WTC11 (cell line): ENCODE results near the gene ZBTB44. TPM values are rescaled to one million over a fixed set of nuclear protein-coding genes. Genes with fewer than 3 reads are reported as not detected.

Source experiments
- ATAC-seq: fragments of 200-7000 bp; cut with Tn5 transposase; 2 replicates; pipeline ENCODE4 v1.10.0; 2021; ENCODE audit warnings: mild to moderate bottlenecking, moderate library complexity
- CTCF ChIA-PET: fragments of 300-600 bp; sonication (Branson Sonifier 250); formaldehyde crosslinking; loops from one replicate; lab custom pipeline; 2021; ENCODE audit warnings: antibody characterized with exemption; lab: Charles Lee
- POLR2A ChIA-PET: fragments of 350-600 bp; sonication (Branson Sonifier 250); formaldehyde crosslinking; loops from one replicate; lab custom pipeline; 2021; ENCODE audit warnings: antibody characterized with exemption; lab: Charles Lee
- DNase-seq: peaks from one replicate; pipeline ENCODE4 v3.0.0; 2021; ENCODE audit warnings: low spot score
- H3K27ac Mint-ChIP-seq: 2 replicates; pipeline ENCODE4 v1.8.0; 2021; ENCODE audit warnings: mixed read lengths
- H3K27me3 Mint-ChIP-seq: 2 replicates; pipeline ENCODE4 v1.8.0; 2021; ENCODE audit warnings: low read depth, mild to moderate bottlenecking, moderate library complexity, mixed read lengths
- H3K36me3 Mint-ChIP-seq: 2 replicates; pipeline ENCODE4 v1.8.0; 2021; ENCODE audit warnings: mixed read lengths
- H3K4me1 Mint-ChIP-seq: 2 replicates; pipeline ENCODE4 v1.8.0; 2022; ENCODE audit warnings: mixed read lengths
- H3K4me3 Mint-ChIP-seq: 2 replicates; pipeline ENCODE4 v1.8.0; 2021; ENCODE audit warnings: mild to moderate bottlenecking, moderate library complexity, mixed read lengths
- H3K9me3 Mint-ChIP-seq: 2 replicates; pipeline ENCODE4 v1.8.0; 2021; ENCODE audit warnings: mixed read lengths
- AR ChIP-seq: fragments of 250-450 bp; sonication (Bioruptor Pico); IDR thresholded peaks from 2 replicates; pipeline ENCODE4 v1.9.0; 2021; ENCODE audit warnings: mild to moderate bottlenecking
- ATF1 ChIP-seq: sonication (generic); formaldehyde crosslinking; IDR thresholded peaks from 2 replicates; pipeline ENCODE4 v1.8.1; 2023; ENCODE audit warnings: mild to moderate bottlenecking, moderate library complexity, missing genetic modification reagents
- ATF6 ChIP-seq: sonication (generic); formaldehyde crosslinking; IDR thresholded peaks from 2 replicates; pipeline ENCODE4 v1.8.1; 2023; ENCODE audit warnings: mild to moderate bottlenecking, missing genetic modification reagents
- CREM ChIP-seq: sonication (generic); formaldehyde crosslinking; IDR thresholded peaks from 2 replicates; pipeline ENCODE4 v1.8.1; 2022; ENCODE audit warnings: mild to moderate bottlenecking, missing genetic modification reagents, moderate library complexity
- ELF4 ChIP-seq: sonication (generic); formaldehyde crosslinking; IDR thresholded peaks from 2 replicates; pipeline ENCODE4 v1.8.1; 2022; ENCODE audit warnings: low read depth, mild to moderate bottlenecking, moderate library complexity, missing genetic modification reagents
- EMX1 ChIP-seq: fragments of 250-450 bp; sonication (Bioruptor Pico); IDR thresholded peaks from 2 replicates; pipeline ENCODE4 v1.8.0; 2021; ENCODE audit warnings: mild to moderate bottlenecking
- FOXK1 ChIP-seq: sonication (generic); formaldehyde crosslinking; IDR thresholded peaks from 2 replicates; pipeline ENCODE4 v1.8.0; 2022; ENCODE audit warnings: mild to moderate bottlenecking, moderate library complexity, missing genetic modification reagents
- GABPB1 ChIP-seq: sonication (generic); formaldehyde crosslinking; IDR thresholded peaks from 2 replicates; pipeline ENCODE4 v1.8.1; 2023; ENCODE audit warnings: mild to moderate bottlenecking, missing genetic modification reagents
- IRF2 ChIP-seq: sonication (generic); formaldehyde crosslinking; IDR thresholded peaks from 2 replicates; pipeline ENCODE4 v1.8.0; 2022; ENCODE audit warnings: low read depth, missing genetic modification reagents, borderline replicate concordance
- MXD4 ChIP-seq: fragments of 250-450 bp; sonication (Bioruptor Pico); IDR thresholded peaks from 2 replicates; pipeline ENCODE4 v1.8.0; 2021; ENCODE audit warnings: mild to moderate bottlenecking, moderate library complexity, borderline replicate concordance
- NR3C1 ChIP-seq: sonication (generic); formaldehyde crosslinking; conservative IDR thresholded peaks from 2 replicates; pipeline ENCODE4 v1.8.1; 2023; ENCODE audit warnings: low read depth, mild to moderate bottlenecking, missing genetic modification reagents
- OVOL2 ChIP-seq: fragments of 250-450 bp; sonication (Bioruptor Pico); IDR thresholded peaks from 2 replicates; pipeline ENCODE4 v1.9.0; 2021; ENCODE audit warnings: mild to moderate bottlenecking, borderline replicate concordance
- TP53 ChIP-seq: sonication (generic); formaldehyde crosslinking; IDR thresholded peaks from 2 replicates; pipeline ENCODE4 v1.8.1; 2023; ENCODE audit warnings: mild to moderate bottlenecking, missing genetic modification reagents
- ZBTB21 ChIP-seq: sonication (generic); formaldehyde crosslinking; IDR thresholded peaks from 2 replicates; pipeline ENCODE4 v1.8.1; 2023; ENCODE audit warnings: mild to moderate bottlenecking, missing genetic modification reagents, borderline replicate concordance
- ZNF138 ChIP-seq: sonication (generic); formaldehyde crosslinking; conservative IDR thresholded peaks from 2 replicates; pipeline ENCODE4 v1.8.1; 2022; ENCODE audit warnings: mild to moderate bottlenecking, moderate library complexity, missing genetic modification reagents
- ZNF219 ChIP-seq: sonication (generic); formaldehyde crosslinking; IDR thresholded peaks from 2 replicates; pipeline ENCODE4 v1.8.0; 2023; ENCODE audit warnings: missing genetic modification reagents, mild to moderate bottlenecking, borderline replicate concordance
- ZNF281 ChIP-seq: sonication (generic); formaldehyde crosslinking; IDR thresholded peaks from 2 replicates; pipeline ENCODE4 v1.8.0; 2023; ENCODE audit warnings: mild to moderate bottlenecking, missing genetic modification reagents
- ZNF416 ChIP-seq: fragments of 250-450 bp; sonication (Bioruptor Pico); IDR thresholded peaks from 2 replicates; pipeline ENCODE4 v1.9.0; 2021; ENCODE audit warnings: mild to moderate bottlenecking, inconsistent platforms
- total RNA-seq: library from RNA; stranded (reverse); gene quantifications from 3 replicates; pipeline ENCODE4 v1.2.3, GENCODE V29; 2021
- TF ChIP-seq, protein P1 (sequence below): sonication (generic); formaldehyde crosslinking; IDR thresholded peaks from 2 replicates; pipeline ENCODE4 v1.8.1; 2022; ENCODE audit warnings: low read depth, mild to moderate bottlenecking, moderate library complexity, missing genetic modification reagents, borderline replicate concordance
- TF ChIP-seq, protein P2 (sequence below): sonication (generic); formaldehyde crosslinking; IDR thresholded peaks from 2 replicates; pipeline ENCODE4 v1.8.0; 2022; ENCODE audit warnings: mild to moderate bottlenecking, missing genetic modification reagents
- TF ChIP-seq, protein P3 (sequence below): sonication (generic); formaldehyde crosslinking; IDR thresholded peaks from 2 replicates; pipeline ENCODE4 v1.8.1; 2023; ENCODE audit warnings: mild to moderate bottlenecking, missing genetic modification reagents

The ZBTB44 gene
- total RNA-seq, 1 experiment from 2014 or later = 107 TPM

- TF ChIP-seq ATF6 (CRISPR knock-in tag) (no peak), MXD4 (CRISPR knock-in tag) (no peak), GABPB1 (CRISPR knock-in tag) (no peak), ATF1 (CRISPR knock-in tag) (no peak), IRF2 (CRISPR knock-in tag) (no peak)
- TF ChIP-seq, all 79 proteins: peak for 0
Observed at GRCh38 chr11:130358398-130358797, 43.7 kb upstream of the ZBTB44 start (continued).

- H3K4me3 Mint-ChIP-seq = no peak overlapping the region
- no peak for DNase-seq
- H3K9me3 Mint-ChIP-seq = peaks cover 12% of the 10 kb centered on the region
- no peak for ATAC-seq
- no peaks in the 10 kb centered on the region for H3K36me3 Mint-ChIP-seq
- no peak overlapping the region for H3K27ac Mint-ChIP-seq
- H3K4me1 Mint-ChIP-seq = no peaks in the 10 kb centered on the region
- TF ChIP-seq TP53 (no peak), OVOL2 (no peak), CREM (no peak), ZNF281 (CRISPR knock-in tag) (no peak), GABPB1 (CRISPR knock-in tag) (no peak), ZNF219 (no peak), ELF4 (CRISPR knock-in tag) (no peak), AR (CRISPR knock-in tag) (no peak), MXD4 (CRISPR knock-in tag) (no peak), ZNF138 (no peak), EMX1 (no peak), NR3C1 (CRISPR knock-in tag) (no peak), ZNF416 (CRISPR knock-in tag) (no peak), ZBTB21 (CRISPR knock-in tag) (no peak), IRF2 (CRISPR knock-in tag) (no peak), FOXK1 (CRISPR knock-in tag) (no peak)
- TF ChIP-seq, protein P1, sequence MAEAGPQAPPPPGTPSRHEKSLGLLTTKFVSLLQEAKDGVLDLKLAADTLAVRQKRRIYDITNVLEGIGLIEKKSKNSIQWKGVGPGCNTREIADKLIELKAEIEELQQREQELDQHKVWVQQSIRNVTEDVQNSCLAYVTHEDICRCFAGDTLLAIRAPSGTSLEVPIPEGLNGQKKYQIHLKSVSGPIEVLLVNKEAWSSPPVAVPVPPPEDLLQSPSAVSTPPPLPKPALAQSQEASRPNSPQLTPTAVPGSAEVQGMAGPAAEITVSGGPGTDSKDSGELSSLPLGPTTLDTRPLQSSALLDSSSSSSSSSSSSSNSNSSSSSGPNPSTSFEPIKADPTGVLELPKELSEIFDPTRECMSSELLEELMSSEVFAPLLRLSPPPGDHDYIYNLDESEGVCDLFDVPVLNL = no peak
- TF ChIP-seq, protein P2, sequence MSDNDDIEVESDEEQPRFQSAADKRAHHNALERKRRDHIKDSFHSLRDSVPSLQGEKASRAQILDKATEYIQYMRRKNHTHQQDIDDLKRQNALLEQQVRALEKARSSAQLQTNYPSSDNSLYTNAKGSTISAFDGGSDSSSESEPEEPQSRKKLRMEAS (CRISPR knock-in tag) = no peak
- TF ChIP-seq, protein P3, sequence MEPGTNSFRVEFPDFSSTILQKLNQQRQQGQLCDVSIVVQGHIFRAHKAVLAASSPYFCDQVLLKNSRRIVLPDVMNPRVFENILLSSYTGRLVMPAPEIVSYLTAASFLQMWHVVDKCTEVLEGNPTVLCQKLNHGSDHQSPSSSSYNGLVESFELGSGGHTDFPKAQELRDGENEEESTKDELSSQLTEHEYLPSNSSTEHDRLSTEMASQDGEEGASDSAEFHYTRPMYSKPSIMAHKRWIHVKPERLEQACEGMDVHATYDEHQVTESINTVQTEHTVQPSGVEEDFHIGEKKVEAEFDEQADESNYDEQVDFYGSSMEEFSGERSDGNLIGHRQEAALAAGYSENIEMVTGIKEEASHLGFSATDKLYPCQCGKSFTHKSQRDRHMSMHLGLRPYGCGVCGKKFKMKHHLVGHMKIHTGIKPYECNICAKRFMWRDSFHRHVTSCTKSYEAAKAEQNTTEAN (CRISPR knock-in tag) = no peak
- TF ChIP-seq, all 79 proteins: peak for 0
- POLR2A ChIA-PET = no interaction called here
- CTCF ChIA-PET = no interaction called here
- peaks cover 3% of the 10 kb centered on the region; the same call in 1 of the 2 replicates for H3K27me3 Mint-ChIP-seq
Observed at GRCh38 chr11:130347261-130347660, 32.5 kb upstream of the ZBTB44 start.
